Sigmoid colon (tissue), 4 donors: ENCODE measurements around the gene MOK.

Source experiments
- POLR2A ChIP-seq, 2 donors: fragments of 450-650 bp; IDR thresholded peaks; one replicate each; pipeline ENCODE4 v1.6.1; 2016; ENCODE audit warnings: antibody characterized with exemption in 2 of 2, mild to moderate bottlenecking in 2 of 2, moderate library complexity in 2 of 2
- POLR2AphosphoS5 ChIP-seq, 4 donors: sonication (generic); formaldehyde crosslinking; IDR thresholded peaks; one replicate each; pipeline ENCODE4 v1.6.1; 2017; ENCODE audit warnings: antibody characterized with exemption in 4 of 4
- TF ChIP-seq, protein P1 (sequence below), 4 experiments: fragments of 450-650 bp in 3 of 4; fragments of 200-600 bp in 1 of 4; IDR thresholded peaks; one replicate each; pipeline ENCODE4 v1.5.1; 2016 to 2019; ENCODE audit warnings: antibody characterized with exemption in 4 of 4, mild to moderate bottlenecking in 3 of 4, moderate library complexity in 2 of 4

DNA sequence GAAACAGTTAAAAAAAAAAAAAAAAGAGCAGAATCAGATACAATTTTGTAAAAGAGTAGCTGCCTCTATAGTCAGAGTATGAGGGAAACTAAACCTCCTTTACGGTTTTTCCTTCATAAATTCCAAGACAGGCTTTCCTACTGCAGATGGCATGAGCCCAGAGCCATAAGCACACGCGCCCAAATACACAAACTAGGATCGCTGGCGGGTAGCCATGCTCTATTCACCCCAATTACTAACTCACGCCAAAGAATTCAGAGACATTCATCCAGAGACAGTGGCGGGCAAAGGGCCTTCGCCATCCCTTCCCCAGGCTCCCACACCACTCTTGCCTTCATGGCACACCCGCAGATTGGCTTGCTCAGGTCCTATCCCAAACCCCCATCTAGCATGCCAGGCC lies 48.2 kb downstream of the MOK start:
- TF ChIP-seq POLR2A (IDR thresholded peaks at IDR 0.05), result no peak
- TF ChIP-seq, protein P1, sequence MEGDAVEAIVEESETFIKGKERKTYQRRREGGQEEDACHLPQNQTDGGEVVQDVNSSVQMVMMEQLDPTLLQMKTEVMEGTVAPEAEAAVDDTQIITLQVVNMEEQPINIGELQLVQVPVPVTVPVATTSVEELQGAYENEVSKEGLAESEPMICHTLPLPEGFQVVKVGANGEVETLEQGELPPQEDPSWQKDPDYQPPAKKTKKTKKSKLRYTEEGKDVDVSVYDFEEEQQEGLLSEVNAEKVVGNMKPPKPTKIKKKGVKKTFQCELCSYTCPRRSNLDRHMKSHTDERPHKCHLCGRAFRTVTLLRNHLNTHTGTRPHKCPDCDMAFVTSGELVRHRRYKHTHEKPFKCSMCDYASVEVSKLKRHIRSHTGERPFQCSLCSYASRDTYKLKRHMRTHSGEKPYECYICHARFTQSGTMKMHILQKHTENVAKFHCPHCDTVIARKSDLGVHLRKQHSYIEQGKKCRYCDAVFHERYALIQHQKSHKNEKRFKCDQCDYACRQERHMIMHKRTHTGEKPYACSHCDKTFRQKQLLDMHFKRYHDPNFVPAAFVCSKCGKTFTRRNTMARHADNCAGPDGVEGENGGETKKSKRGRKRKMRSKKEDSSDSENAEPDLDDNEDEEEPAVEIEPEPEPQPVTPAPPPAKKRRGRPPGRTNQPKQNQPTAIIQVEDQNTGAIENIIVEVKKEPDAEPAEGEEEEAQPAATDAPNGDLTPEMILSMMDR (IDR thresholded peaks at IDR 0.05), result no peak
- TF ChIP-seq POLR2AphosphoS5 (IDR thresholded peaks at IDR 0.05), result no peak
